GM04504 (cell line): ENCODE data around the gene MAGI2.

Experiments
- DNase-seq: peaks from one replicate; pipeline ENCODE4 v3.0.0-alpha.2; 2012; ENCODE audit warnings: low read depth

Gene MAGI2

DNA sequence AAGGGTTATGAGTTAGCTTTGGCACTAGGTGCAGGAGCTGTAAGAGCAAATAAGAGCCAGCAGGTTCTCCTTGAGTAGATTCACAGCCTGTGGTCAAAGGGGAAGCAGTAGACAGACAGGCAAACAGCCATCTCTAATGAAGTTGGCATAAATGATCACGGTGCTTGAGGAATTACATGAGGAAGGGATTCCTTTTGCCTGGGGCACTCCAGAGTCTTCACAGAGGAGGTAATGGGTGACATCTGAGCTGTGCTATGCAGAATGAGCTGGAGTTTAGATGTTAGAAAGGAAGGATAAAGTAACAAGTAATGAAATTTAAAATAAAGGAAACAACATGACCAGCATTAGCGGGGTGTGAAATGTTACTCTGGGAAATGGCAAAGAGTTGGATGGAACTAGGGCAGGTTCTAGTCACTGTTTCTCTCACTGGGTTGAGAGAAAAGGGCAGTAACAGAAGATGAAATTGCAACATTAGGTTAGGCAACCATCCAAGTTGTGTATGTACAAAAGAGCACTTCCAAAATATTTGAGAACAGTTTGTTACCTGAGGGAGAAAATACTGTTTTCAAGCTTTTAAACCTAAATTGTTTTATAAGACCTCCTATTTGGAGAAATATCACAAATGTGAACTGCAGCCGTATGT is 1041.1 kb downstream of the MAGI2 start:
- DNase-seq: no peak

- no peak for DNase-seq
These were observed 1046.4 kb downstream of the MAGI2 start for GRCh38 chr7:78407031-78407430.

DNA sequence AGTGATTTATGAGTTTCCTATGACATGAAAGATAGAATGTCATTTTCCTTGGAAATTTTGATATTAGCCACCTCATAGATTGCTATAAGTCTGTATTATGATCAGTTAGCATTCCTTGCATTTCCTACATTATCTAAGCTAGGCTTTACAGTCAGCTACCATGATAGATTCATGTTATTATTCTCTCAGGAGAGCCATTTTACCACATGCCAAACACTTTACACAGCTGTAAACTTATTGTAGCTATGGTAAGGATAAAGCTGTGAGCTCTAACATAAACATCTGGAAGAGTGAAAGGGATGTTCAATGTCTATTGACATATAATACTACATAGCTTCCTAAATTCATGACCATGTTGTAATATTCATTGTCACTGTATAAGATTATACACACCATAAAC is 1046.9 kb downstream of the MAGI2 start:
- no peak for DNase-seq

- no peak for DNase-seq
These were observed 1051.4 kb downstream of the MAGI2 start for GRCh38 chr7:78402096-78402495.

GRCh38 chr7:78400038-78400437 is 1053.4 kb downstream of the MAGI2 start:
- no peak for DNase-seq

GRCh38 chr7:78399033-78399769 is 1054.3 kb downstream of the MAGI2 start:
- no peak for DNase-seq

DNA sequence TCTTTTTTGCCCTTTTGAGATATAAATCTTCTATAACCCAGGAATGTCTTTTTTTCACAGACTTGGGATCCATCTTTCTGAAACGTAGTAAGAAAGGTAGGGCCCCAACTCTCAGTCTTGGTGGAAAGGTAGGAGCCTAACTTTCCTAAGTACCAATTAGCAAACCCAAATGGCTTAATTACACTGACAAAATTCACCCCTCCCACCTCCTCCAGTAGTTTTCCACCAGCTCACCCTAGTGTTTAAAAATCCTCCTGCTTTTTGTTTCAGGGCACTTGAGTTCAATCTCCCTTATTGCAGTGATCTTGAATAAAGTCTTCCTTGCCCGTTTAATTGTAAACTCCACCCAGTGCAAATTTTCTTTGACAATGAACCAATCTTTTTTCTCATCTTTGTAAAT is 1054.9 kb downstream of the MAGI2 start:
- DNase-seq: no peak

DNA sequence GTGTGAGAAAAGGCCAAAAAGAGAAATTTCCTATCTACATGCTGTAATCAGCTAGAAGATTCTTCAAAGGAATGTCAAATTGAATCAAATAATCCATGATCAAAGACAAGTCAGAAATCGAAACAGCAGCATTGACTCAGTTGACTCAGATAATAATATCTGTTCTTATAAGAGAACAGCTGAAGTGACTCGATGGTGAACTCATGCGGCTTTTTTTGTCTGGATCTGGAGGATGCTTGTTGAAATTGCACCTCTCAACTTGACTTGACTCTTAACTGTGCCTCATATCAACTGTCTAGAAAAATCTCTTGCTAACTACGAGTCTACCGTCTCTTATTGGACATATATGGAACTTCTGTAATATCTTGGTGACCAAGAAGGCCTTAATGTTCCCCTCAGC is 1055.4 kb downstream of the MAGI2 start:
- no peak for DNase-seq

GRCh38 chr7:78396210-78396609 is 1057.3 kb downstream of the MAGI2 start:
- DNase-seq: no peak

DNA sequence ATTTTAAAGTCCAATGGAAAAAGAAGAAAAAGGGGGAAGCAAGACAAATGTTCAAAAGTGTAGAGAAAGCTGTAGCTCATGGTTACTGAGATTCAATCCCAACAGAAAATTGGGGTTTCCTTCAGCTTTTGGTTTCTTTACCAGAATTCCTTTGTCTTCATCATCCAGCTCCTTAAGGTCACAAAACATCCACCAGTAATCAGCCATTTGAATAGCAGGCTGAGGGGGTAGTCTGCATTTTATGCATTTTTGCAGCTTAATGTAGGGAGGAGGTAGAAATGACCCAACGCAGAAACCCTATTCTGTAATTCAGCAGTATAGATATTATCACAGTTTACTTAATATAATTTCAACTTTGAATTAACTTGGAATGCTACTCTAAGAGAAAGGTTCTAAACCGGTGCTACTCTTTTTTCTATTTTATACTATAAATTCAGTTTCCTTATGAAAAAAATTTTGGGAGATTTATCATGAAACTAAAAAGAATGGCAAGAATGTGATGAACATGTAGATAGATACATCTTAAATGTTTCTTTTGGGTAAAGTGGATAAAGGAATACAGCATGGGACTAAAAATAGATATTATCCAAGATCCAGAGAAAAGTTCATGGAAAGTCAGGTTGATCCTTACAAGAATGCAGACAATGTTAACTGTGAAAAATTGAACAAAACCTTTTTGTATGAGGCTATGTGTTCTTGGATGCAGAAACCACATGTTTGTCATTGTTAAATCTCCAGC is 1058.0 kb downstream of the MAGI2 start:
- DNase-seq: no peak

GRCh38 chr7:78389022-78389421 is 1064.4 kb downstream of the MAGI2 start:
- DNase-seq: no peak

GRCh38 chr7:78386520-78386919 is 1066.9 kb downstream of the MAGI2 start:
- no peak for DNase-seq

GRCh38 chr7:78383096-78383880 is 1070.2 kb downstream of the MAGI2 start:
- DNase-seq: no peak

GRCh38 chr7:78379148-78379547 is 1074.3 kb downstream of the MAGI2 start:
- no peak for DNase-seq

GRCh38 chr7:78377532-78377931 is 1075.9 kb downstream of the MAGI2 start:
- no peak for DNase-seq

- no peak for DNase-seq
These were observed 1082.5 kb downstream of the MAGI2 start for GRCh38 chr7:78370936-78371335.

- DNase-seq: no peak
These were observed 1084.7 kb downstream of the MAGI2 start for GRCh38 chr7:78368771-78369170.

GRCh38 chr7:78367280-78367773 is 1086.1 kb downstream of the MAGI2 start:
- no peak for DNase-seq

- DNase-seq: no peak
These were observed 1089.6 kb downstream of the MAGI2 start for GRCh38 chr7:78363866-78364265.

GRCh38 chr7:78359836-78360235 is 1093.6 kb downstream of the MAGI2 start:
- DNase-seq: no peak

- no peak for DNase-seq
These were observed 1095.8 kb downstream of the MAGI2 start for GRCh38 chr7:78357709-78358108.

DNA sequence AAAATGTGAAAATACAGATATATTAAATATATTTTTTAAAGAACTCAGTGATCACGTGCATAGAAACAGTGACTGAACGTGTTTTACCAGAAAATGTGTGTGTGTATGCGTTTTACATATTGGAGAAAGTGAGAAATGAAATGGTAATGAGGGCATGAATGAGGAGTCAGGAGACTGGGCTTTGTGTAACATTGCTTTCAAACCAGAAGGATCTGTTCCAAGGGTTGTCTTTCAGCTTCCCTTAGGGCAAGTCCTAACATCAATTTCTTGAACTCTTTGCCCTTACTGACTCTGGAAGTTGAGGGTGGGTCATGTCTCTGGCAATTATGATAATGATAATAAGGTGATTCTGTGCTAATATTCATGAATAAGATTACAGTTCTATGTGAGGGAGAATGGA is 1097.6 kb downstream of the MAGI2 start:
- DNase-seq: no peak
